Middle frontal gyrus (tissue), 1 donor: ENCODE data around the gene CLEC4F.
A peak's percentile ranks its signal among the peaks of the same experiment; 100 is the strongest.

Source experiments
- DNase-seq: peaks from one replicate; pipeline ENCODE4 v3.0.0-alpha.2; 2015; ENCODE audit warnings: low spot score; ENCODE audit errors: extremely low spot score

The CLEC4F gene, protein sequence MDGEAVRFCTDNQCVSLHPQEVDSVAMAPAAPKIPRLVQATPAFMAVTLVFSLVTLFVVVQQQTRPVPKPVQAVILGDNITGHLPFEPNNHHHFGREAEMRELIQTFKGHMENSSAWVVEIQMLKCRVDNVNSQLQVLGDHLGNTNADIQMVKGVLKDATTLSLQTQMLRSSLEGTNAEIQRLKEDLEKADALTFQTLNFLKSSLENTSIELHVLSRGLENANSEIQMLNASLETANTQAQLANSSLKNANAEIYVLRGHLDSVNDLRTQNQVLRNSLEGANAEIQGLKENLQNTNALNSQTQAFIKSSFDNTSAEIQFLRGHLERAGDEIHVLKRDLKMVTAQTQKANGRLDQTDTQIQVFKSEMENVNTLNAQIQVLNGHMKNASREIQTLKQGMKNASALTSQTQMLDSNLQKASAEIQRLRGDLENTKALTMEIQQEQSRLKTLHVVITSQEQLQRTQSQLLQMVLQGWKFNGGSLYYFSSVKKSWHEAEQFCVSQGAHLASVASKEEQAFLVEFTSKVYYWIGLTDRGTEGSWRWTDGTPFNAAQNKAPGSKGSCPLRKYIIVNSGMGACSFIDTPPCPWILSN

DNA sequence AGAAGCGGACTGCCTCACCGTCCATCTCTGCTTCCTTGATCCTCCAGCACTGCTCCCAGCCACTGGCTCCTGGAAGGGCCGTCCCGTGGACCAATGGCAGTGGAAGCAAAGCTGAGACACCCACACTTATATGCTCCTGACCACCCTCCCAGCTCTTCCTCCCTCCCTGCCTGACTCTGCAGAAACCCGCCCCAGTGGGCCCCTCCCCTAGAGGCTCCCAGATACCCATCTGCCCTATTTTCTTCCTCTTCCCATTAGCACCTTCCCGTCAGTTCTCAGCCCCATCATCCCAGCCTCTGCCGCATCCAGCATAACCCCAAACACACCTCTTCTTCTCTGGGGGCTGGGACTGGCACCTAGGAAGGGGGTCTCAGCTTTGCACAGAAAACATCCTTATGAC is at the start of gene CLEC4F:
CLEC4F (minus strand) TSS at position 101 of the 400 bp plus-strand sequence; CDS start at position 25, 76 bp downstream.
- no peak for DNase-seq

DNA sequence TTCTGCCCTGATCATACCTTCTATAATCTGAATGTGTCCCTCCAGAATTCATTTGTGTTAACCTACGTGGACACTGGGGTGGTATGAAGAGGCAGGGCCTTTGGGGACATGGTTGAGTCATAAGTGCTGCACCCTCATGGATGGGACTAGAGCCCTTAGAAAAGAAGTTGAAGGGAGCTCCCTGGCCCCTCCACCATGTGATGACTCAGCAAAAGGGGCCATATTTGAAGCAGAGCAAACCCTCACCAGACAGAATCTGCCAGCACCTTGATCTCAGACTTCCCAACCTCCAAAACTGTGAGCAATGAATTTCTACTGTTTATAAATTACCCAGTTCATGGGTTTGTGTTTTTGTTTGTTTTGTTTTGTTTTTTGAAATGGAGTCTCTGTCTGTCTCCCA is 48.6 kb upstream of the CLEC4F start:
- no peak for DNase-seq

DNA sequence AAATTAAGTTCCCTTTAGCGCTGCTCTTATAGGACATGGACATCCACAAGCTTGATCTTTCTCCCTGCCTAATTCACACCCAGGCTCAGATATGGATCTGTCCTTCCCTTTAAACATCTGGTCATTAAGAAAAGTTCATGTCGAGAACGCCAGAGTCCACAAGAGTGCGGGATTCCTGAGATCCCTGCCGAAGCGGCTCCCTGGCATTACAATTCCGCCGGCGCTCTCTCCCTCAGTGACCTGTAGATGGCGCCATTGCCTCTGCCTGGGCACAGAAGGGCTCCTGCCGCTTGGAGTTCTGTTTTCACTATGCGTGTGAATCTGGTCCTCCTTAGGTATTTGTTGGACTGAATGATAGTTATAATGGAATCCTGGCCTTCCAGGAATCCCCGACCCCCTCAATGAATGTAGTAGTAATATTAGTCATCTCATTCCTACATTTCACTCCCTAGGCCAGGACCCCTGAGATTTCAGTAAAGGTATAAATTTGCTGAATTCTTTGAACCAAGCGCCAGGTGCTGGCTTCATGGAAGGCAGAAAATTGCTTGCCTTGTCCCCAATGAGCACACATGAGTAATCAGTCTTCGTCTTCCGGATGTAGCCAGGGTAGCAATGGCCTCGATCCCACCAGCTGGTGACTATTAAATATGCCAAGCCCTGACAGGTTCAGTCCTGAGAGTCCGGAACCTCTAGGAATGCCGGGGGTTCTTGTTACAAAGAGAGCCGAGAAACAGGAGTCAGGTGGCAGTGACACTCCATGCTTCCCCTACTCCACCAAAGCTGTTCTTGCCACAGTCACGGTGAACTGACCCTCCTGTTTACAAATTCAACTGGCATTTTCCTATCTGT is 41.6 kb upstream of the CLEC4F start:
- DNase-seq: peak; percentile 56

DNA sequence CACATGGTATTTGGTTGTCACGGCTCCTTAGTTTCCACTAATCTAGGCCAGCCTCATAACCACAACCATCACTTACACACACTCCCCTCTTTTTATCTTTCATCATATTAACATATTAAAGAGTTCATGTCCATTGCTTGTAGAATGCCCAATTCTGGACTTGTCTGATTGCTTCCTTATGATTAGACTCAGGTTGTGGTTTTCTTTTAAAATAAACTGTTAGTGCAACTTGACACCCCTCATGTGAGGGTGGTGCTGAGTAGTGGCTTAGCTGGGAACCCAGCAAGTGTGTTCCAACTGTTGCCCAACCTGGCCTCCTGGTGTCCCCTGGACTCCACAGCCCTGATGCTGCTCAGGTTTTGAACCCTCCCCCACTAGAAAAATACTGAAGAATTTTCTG is 35.3 kb upstream of the CLEC4F start:
- no peak for DNase-seq

DNA sequence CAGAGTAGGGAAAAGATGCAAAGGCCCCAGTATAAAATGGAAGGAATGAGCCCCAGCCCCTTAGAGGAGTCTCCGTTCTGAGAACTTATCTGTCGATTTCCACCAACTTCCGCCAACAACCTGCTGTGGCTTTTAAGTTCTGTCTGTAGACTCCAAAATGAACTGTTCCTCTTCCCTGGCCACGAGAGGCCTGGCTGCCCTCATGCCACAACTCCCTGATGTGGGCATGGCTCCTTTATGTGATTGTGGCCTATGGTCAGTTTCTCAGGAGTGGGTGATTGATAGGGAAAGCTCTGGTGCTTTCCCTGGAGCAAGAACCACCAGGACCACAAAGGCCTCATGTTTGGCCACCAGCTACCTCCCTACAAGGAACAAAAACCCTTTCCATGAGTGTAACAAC is 34.0 kb upstream of the CLEC4F start:
- DNase-seq: no peak

DNA sequence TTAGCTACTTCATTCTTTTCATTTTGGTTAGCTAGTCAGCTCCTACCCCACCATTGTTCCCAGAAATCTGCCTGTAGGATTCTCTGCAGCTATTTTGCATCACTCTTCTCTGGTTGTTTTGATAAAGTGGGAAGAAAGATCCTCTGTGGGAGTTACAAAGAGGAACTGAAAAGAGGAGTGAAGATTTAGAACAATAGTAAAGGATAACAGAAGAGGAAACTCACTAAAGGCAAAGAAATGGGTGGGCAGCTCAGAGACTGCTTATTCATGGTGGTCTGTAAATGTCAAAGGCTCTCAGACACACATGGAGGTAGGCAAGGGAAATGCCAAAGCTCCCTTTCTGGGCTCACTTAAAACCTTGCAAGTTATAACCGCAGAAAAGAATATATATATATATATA is 32.4 kb upstream of the CLEC4F start:
- DNase-seq: no peak

DNA sequence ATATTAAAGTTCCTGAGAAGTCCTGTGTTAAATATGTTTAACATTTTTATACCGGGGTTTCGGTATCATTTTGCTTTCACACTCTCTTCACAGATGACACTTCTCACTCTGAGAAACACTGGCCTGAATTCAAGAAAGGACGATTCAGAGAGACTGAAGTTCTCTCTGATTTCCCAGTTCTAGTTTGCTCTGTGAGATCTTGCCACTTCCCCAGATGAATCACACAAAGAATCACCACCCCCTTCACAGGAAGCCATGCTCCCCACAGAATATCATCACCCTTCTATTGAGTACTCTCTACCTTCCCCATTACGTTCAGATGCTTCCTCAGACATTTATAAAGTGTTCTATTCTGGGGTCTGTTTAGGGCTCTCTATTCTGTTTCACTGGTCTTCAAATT is 31.3 kb upstream of the CLEC4F start:
- no peak for DNase-seq

DNA sequence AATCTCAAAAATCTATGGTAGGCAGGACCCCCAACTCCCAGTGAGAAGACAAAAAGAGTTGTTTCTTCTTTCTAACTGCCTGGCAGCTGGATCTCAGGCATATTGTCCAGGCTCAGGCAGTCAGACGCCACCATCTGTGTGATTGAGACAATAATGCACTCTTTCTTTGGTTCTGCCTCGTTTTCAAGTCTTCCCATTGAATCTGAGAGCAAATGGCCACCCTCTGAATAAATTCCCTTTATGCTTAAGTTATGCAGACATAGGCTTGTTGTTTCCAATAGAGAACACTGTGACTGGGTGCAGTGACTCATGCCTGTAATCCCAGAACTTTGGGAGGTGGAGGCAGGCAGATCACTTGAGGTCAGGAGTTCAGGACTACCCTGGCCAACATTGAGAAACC is 30.5 kb upstream of the CLEC4F start:
- DNase-seq: no peak

DNA sequence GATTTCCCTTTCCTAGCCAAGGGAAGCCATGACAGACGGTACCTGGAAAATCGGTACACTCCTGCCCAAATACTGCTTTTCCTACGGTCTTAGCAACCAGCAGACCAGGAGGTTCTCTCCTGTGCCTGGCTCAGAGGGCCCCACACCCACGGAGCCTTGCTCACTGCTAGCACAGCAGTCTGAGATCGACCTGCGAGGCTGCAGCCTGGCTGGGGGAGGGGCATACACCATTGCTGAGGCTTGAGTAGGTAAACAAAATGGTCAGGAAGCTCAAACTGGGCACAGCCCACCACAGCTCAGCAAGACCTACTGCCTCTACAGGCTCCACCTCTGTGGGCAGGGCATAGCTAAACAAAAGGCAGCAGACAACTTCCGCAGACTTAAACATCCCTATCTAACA is 22.0 kb upstream of the CLEC4F start:
- DNase-seq: no peak

DNA sequence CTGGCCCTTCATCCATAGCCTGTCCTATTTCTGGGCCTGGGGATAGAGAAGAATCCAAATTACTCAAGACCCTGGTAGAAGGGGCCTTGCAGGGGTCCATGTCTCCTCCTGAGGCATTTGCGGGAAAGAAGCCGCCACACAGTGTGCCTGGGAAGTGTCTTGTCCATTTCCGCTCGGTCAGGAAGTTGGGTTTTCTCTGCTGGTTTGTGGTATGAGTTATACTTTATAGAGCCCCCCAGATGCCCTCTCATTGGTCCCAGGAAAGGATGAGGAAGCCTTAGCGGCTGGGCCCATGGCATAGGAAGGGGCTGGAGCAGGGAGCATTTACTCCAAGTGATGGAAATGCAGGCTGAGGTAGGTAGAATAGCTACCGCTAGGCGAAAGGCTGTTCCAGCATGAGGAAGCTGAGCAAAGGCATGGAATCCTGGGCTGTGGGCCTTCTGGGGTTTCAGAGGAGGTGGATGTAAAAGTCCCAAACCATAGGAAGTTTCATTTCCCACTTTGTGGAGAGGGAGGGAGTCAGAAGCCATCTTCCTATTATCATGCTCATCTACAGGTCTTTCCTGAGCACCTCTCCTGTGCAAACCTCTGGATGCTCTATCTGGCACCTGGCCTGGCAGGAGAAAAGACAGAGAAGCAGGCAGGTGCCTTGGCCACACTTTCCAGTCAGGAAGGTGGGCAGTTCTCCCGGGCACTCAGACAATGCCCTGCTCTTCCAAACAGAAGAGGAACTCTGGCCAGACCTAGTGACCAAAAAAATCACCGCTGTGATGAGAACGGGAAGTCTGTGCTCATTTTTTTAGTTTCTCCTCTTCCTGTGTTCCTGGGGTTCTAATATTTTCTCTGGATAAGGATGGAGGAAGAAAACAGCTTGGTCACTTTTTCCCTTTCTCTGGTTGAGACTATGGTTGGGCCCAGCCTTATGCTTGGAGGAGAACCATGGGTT is 17.9 kb upstream of the CLEC4F start:
- DNase-seq: no peak

DNA sequence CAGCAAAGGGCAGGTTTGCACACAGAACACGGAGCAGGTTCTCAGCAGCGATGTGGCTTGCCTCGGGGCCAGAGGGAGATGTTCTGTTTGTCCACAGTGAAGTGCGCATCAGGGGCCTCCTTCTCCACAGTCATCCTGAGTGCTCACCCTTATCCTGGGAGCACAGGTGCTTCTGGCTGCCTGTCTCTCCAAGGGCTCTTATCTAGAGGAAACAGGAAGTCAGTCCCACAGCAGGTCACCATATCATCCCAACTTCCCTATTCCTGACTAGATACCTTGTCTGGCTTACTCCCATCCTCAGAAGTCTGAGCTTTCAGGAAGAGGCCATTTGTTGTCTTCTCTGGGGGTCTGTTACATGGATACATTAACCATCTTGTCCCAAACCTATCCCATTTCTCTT is 15.2 kb upstream of the CLEC4F start, which contains the start of gene CD207:
CD207 (minus strand) TSS at position 174 of the 400 bp plus-strand sequence; CDS start at position 134, 40 bp downstream.
- DNase-seq: no peak

DNA sequence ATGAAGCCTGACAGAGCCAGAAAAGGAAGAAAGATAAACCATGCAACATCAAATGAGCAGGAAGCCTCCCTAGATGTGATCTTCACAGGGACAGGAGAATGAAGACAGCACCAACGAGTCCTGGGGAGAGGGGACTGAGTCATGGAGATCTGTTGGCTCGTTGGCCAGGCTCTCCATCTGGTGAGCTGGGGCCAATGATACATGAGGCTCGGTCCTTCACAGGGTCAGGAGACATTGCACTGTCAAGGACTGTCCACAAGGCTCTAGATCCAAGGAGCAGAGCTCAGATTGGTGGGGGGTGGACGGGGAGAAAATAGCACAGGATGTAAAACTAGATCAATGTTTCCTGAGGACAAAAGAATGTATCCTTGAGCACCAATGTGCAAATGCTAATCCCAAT is 14.5 kb upstream of the CLEC4F start:
- DNase-seq: no peak

DNA sequence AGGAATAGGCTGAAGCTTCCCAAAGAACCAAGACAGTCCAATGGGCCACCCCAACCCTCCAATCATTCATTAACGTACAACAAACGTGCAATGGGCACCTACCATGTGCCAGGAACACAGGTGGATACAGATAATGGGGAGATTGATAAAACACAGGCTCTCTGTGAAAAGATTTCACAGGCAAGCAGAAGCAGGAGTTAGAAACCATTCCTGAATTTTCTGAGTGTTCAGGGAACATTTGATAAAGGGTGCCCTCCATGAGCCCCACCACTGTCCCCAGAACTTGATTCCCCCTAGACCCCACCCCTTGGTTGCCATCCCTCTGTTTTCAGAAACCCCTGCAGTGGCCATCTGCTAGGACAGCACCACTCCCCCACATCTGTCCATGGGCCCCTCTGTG is 13.7 kb upstream of the CLEC4F start:
- no peak for DNase-seq

DNA sequence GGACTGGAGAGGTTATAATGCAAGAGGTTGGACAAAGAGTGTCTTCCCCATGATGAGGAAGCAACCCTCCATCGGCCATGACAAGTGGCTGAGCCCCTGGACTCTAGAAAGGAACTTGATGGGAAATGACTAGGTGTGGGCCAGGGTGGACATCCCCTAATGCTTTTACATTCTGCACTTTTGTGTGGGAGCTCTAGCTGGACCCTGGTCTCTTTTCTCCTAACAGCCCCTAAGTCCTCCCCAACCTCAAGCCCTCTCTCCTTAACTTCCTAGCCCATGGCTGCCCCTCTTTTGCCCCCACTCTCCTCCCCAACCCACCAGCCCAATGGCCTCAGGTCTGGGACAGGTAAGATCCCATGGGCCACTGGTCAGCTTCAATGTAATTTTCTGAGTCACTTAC is 12.8 kb upstream of the CLEC4F start:
- DNase-seq: no peak

DNA sequence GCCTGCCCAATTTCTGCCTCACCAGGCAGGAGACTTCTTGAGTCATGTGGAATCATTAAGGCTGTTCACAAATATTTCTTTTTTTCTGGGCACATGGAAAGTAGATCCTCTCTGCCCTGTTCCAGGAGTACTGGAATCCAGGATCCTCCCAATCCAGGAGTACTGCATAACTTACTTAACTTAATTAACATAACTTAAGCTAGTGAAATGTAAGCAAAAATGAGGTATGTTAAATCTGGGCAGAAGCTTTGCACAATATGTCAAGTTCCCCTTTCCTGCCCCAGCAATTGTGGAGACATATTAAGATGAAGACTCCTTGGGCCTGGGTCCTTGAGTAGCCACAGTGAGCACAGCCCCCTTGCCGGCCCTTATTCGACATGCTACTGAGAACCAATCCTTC is 12.0 kb upstream of the CLEC4F start:
- no peak for DNase-seq

DNA sequence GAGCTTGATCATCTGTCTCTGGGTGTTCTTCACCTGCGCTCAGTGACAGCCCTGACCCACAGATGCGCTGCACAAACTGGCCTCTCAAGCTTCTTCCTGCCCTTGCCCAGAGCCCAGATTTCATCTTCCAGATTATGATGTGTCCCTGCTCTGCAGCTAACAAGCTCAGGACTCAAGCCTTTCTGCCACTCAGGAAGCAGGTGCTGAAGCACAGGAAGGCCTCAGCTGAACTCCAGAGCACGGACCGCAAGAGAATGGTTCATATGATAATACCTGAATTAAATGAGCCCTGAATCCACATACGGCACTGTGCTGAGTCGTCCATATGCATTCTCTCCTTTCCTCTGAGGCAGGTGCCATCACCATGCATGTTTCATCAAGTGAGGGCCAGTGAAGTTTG is 11.5 kb upstream of the CLEC4F start:
- DNase-seq: no peak

DNA sequence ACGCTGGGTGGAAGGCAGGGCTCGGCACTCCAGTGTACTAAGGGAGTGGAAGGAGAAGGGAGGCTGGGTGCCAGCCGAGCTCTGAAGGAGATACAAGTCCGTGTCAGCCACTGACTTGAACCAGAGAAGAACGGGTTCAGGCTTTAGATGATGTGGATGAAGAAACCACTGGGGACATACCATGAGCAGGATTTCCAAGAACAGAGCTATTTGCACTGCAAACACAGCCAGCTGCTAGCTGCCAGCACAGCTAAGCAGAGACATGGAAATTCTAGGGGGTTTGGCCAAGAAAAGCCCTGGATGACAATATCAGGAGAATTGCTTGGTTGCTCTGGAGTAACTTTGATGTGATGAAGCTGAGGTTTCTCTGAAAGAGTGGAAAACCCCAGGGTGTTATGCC is 10.0 kb upstream of the CLEC4F start:
- no peak for DNase-seq

DNA sequence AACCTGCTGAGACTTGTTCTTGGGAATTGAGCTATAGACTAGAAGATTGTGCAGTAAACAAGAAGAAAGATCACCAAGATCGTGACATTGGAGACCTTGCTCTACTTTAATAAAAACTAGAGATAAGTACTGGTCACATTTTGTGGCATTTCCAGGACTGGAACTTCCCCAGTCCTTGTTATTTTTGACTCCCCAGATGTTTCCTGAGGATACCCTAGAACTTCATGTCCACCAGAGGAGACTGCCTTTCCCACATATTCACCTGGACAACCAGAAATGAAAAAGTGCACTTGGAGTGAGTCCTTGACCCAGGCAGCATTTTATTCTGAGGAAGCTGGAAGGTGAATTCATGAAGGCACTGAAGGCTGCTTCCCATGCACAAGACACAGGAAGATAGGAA is 9.5 kb upstream of the CLEC4F start:
- no peak for DNase-seq

DNA sequence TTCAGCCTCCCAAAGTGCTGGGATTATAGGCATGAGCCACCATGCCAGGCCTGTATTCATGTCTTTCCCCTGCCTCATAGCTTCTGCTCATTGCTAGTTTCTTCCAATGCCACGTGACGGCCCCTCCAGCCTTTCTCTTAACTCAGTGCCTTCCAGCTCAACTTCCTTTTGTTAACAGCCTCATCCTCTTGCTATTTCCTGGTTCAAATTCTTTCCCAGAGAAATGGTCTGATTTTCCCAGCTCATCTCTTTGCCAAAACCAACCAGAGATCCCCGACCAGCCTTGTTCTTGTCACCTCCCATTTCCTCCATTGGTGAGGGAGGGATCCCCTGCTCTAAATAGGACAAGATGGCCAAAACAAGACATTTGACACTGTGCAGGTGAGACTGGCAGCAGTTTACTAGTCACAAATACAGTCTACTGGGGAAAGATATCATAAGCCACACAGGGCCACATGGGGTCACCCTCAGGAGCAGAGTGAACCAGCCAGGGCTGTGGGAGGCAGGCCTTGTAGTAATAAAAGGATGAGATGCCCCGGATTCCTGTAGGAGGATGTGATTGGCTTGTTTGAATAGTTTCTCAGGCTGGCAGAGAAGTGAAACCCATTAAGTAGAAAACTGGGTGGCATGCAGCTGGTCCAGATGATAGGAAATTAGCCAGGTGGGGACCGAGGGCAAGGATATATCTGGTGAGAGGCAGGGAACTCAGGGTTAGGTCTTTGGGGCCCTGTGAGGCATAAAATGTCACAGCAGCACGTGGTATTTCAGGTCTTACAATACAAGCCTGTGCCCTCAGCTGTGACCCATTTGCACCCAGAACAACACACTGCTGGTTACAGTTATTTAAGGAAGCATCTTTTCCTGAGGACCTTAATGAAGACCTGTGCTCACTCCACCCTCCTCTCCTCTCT is 8.8 kb upstream of the CLEC4F start:
- no peak for DNase-seq

DNA sequence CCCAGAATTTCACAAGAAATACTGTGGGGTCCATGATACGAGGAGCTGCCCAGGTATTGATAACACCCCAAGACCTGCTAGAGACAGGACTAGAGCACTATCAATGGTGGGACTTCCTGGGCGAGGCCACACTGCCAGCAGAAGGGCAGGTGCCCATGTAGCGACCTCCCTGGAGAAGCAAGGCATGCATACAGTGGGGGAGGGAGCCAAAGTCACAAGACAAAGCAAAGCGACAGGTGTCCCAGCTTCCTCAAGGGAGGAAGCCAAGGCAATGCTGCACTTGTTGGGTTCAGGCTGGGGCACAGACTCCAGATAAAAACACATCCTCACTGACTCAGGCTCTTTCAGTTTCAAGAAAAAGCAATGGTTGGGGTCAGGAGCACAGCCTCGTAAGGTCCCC is 7.7 kb upstream of the CLEC4F start:
- DNase-seq: no peak
